ENCODE measurements around the gene UQCR10.

The UQCR10 gene

DNA sequence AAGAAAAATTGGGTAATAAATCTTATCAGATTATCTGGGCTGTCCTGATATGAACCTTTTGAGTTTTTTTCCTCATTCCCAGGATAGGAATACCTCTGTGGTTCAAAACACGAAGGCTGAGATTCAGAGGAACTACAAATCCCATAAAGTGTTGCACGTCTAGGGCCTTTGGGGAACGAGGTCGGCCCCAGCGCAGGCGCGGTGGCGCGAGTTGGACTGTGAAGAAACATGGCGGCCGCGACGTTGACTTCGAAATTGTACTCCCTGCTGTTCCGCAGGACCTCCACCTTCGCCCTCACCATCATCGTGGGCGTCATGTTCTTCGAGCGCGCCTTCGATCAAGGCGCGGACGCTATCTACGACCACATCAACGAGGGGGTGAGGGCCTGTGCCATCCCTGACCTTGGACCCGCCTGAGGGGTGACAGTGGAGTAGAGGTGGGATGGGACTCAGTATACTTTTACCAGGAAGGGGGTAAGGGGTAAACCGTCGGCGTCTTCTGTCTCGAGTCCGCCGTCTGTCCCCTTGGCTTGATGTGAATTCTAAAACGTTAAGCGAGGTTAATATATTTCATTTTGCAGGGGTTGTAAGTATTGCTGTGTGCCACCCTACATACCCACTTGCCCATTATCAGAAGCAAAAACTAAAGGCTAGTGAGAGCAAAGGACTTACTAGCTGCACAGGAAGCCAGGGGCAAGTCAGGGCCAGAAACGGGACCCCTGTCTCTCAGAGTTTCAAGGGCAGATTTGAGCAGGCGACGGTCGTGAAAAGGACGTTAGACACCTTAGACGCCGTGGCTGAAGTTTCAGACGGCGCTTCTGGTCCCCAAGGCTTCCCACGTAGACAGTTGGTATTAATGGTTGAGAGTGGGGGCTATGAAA is at the start of gene UQCR10:
UQCR10 (plus strand) TSS at position 199 of the 881 bp plus-strand sequence; CDS start at position 229, 30 bp downstream.
- Histone ChIP-seq H3K9ac (peak within 1 kb of the TSS; percentile 77), H3K4me1 (ENCODE audit: low read depth, poor library complexity, severe bottlenecking) (peaks cover 13% of the 10 kb centered on the region), H3K79me2 (ENCODE audit: insufficient read depth, low read depth) (peaks cover 22% of the 10 kb centered on the region; the same call in 1 of the 2 replicates), H4K20me1 (ENCODE audit: insufficient read depth) (no peaks in the 10 kb centered on the region), H2AFZ (ENCODE audit: low read depth) (peak within 1 kb of the TSS; percentile 77), H3K4me3 (IDR thresholded peaks at IDR 0.05; ENCODE audit: insufficient read depth, low read depth, low read length) (no peak within 1 kb of the TSS), H3K4me2 (peak within 1 kb of the TSS; percentile 76), H3K36me3 (ENCODE audit: insufficient read depth) (peaks cover 7% of the 10 kb centered on the region; the same call in 1 of the 2 replicates), H3K27me3 (ENCODE audit: insufficient read depth, low read depth) (no peaks in the 10 kb centered on the region), H3K27ac (peak within 1 kb of the TSS; percentile 41)
- TF ChIP-seq, protein P1, sequence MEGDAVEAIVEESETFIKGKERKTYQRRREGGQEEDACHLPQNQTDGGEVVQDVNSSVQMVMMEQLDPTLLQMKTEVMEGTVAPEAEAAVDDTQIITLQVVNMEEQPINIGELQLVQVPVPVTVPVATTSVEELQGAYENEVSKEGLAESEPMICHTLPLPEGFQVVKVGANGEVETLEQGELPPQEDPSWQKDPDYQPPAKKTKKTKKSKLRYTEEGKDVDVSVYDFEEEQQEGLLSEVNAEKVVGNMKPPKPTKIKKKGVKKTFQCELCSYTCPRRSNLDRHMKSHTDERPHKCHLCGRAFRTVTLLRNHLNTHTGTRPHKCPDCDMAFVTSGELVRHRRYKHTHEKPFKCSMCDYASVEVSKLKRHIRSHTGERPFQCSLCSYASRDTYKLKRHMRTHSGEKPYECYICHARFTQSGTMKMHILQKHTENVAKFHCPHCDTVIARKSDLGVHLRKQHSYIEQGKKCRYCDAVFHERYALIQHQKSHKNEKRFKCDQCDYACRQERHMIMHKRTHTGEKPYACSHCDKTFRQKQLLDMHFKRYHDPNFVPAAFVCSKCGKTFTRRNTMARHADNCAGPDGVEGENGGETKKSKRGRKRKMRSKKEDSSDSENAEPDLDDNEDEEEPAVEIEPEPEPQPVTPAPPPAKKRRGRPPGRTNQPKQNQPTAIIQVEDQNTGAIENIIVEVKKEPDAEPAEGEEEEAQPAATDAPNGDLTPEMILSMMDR (conservative IDR thresholded peaks at IDR 0.05; ENCODE audit: low read depth, low read length): no peak

DNA sequence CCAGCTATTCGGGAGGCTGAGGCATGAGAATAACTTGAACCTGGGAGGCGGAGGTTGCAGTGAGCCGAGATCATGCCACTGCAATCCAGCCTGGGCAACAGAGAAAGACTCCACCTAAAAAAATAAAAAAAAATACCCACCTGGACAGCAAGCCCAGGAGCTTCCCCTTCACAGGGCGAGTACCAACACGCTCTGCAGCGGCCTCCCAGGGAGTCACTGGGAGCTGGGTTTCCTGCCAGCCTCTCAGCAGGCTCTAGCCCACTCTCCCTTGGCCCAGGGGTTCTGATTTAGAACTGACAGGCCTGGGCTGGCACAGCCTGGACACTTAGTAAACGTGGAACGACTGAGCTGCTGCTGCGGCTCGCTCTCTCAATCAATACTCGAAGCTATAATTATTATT is 49.4 kb upstream of the UQCR10 start:
- Histone ChIP-seq H3K4me1 (ENCODE audit: low read depth, poor library complexity, severe bottlenecking) (no peaks in the 10 kb centered on the region), H3K27ac (no peak overlapping the region), H3K27me3 (ENCODE audit: insufficient read depth, low read depth) (peaks cover 38% of the 10 kb centered on the region; the same call in 1 of the 2 replicates), H3K36me3 (ENCODE audit: insufficient read depth) (no peaks in the 10 kb centered on the region), H3K9ac (no peak overlapping the region), H2AFZ (ENCODE audit: low read depth) (no peak overlapping the region), H3K79me2 (ENCODE audit: insufficient read depth, low read depth) (no peaks in the 10 kb centered on the region), H3K4me2 (no peak overlapping the region), H4K20me1 (ENCODE audit: insufficient read depth) (no peaks in the 10 kb centered on the region), H3K4me3 (IDR thresholded peaks at IDR 0.05; ENCODE audit: insufficient read depth, low read depth, low read length) (no peak overlapping the region)
- TF ChIP-seq, protein P1 (conservative IDR thresholded peaks at IDR 0.05; ENCODE audit: low read depth, low read length): no peak

DNA sequence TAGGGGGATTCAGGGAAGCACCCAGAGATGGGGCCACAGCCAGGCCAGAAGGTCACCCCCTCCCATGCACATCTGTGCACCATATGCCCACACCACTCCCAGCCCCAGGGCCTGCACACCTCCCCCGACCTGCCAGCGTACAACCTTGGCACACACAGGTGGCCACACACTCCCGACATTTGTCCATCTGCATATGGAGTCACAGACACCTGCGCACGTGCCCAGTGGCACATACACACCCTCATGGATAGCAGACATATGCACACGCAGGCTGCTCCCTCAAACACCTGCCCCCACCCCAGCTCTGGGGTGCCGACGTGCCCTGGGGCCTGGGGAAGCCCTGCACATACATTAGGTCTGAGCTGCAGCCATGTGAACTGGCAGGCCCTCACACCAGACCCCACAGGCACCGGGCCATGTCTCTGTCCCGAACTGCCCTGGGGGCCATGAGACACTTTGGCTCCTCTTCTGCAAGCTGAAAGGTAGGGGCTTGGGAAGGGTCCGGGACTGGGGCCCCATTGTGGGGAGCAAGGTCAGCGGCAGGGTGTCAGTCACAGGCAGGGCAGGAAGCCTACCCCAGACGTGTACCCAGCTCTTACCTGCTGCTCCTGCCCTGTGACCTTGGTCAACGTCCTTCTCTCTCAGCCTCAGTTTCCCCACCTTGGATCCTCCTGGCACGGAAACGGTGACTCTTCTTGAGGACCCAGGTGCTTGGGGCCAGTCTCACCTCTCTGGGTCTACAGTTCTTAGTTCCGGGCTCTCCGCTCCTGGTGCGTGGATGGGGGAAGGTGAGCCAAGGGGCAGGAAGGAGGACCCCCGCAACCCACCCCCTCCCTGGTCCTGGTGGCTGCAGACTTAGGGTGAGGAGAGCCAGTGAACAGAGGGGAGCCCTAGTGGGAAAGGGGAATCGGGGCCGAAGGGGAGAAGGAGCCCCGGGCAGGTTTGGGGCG is 47.9 kb upstream of the UQCR10 start:
- H3K27me3 ChIP-seq (ENCODE audit: insufficient read depth, low read depth): peaks cover 26% of the 10 kb centered on the region; the same call in 1 of the 2 replicates
- H3K9ac ChIP-seq: no peak overlapping the region
- H2AFZ ChIP-seq (ENCODE audit: low read depth): no peak overlapping the region
- H3K79me2 ChIP-seq (ENCODE audit: insufficient read depth, low read depth): no peaks in the 10 kb centered on the region
- H3K4me3 ChIP-seq (IDR thresholded peaks at IDR 0.05; ENCODE audit: insufficient read depth, low read depth, low read length): no peak overlapping the region
- no peak overlapping the region for H3K27ac ChIP-seq
- TF ChIP-seq, protein P1 (conservative IDR thresholded peaks at IDR 0.05; ENCODE audit: low read depth, low read length): no peak
- H3K36me3 ChIP-seq (ENCODE audit: insufficient read depth): no peaks in the 10 kb centered on the region
- no peaks in the 10 kb centered on the region for H3K4me1 ChIP-seq (ENCODE audit: low read depth, poor library complexity, severe bottlenecking)
- no peak overlapping the region for H3K4me2 ChIP-seq
- H4K20me1 ChIP-seq (ENCODE audit: insufficient read depth): no peaks in the 10 kb centered on the region

DNA sequence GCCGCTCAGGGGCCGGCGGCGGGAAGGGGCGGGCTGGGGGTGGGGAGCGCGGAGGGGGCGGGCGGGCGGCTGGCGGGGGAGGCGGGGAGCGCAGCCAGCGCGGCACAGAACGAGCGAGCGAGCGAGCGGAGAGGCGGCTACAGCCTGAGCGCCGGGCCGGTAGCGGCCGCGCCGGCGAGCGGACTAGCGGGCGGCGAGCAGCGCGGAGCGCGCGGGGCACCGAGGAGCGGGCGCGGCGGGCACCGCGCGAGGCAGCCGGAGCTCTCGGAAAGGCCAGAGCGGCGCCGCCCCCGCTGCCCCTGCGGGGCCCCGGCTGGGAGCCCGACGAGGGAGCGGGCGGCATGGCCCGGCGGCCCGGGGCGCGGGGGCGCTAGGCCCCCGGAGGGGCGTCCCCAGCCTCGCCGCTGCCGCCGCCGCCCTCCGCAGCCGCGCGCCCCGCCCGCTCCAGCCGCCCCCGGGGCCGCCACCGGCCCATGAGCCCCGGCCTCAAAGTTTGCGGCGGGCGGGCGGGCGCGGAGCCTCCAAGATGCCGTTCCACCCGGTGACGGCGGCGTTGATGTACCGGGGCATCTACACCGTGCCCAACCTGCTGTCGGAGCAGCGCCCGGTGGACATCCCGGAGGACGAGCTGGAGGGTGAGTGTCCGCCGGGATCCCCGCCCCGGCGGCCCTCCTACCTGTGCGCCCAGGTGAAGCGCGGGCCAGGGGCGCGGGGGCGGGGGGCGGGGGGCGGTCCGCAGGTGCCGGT is 47.1 kb upstream of the UQCR10 start, which contains the start of gene CABP7:
CABP7 (plus strand) TSS at position 105 of the 747 bp plus-strand sequence; CDS start at position 527, 422 bp downstream.
- H3K4me2 ChIP-seq: no peak within 1 kb of the TSS
- no peaks in the 10 kb centered on the region for H3K79me2 ChIP-seq (ENCODE audit: insufficient read depth, low read depth)
- peaks cover 19% of the 10 kb centered on the region; the same call in 1 of the 2 replicates for H3K27me3 ChIP-seq (ENCODE audit: insufficient read depth, low read depth)
- H3K9ac ChIP-seq: no peak within 1 kb of the TSS
- H3K4me1 ChIP-seq (ENCODE audit: low read depth, poor library complexity, severe bottlenecking): no peaks in the 10 kb centered on the region
- H4K20me1 ChIP-seq (ENCODE audit: insufficient read depth): no peaks in the 10 kb centered on the region
- H3K36me3 ChIP-seq (ENCODE audit: insufficient read depth): no peaks in the 10 kb centered on the region
- TF ChIP-seq, protein P1 (conservative IDR thresholded peaks at IDR 0.05; ENCODE audit: low read depth, low read length): no peak
- no peak within 1 kb of the TSS for H2AFZ ChIP-seq (ENCODE audit: low read depth)
- H3K4me3 ChIP-seq (IDR thresholded peaks at IDR 0.05; ENCODE audit: insufficient read depth, low read depth, low read length): no peak within 1 kb of the TSS
- no peak within 1 kb of the TSS for H3K27ac ChIP-seq

All from KMS-11 (cell line).